GM12874 (cell line): Measurements from ENCODE around the gene STK39.

ENCODE experiments used
- TF ChIP-seq, protein P1 (sequence below): IDR thresholded peaks from 2 replicates; pipeline ENCODE4 v1.5.1; 2011; ENCODE audit warnings: low read depth, mild to moderate bottlenecking, control low read depth, low read length, moderate library complexity; ENCODE audit not compliant: insufficient read depth

Gene STK39

GRCh38 chr2:168252976-168253375 is 5.6 kb upstream of the STK39 start:
- TF ChIP-seq, protein P1, sequence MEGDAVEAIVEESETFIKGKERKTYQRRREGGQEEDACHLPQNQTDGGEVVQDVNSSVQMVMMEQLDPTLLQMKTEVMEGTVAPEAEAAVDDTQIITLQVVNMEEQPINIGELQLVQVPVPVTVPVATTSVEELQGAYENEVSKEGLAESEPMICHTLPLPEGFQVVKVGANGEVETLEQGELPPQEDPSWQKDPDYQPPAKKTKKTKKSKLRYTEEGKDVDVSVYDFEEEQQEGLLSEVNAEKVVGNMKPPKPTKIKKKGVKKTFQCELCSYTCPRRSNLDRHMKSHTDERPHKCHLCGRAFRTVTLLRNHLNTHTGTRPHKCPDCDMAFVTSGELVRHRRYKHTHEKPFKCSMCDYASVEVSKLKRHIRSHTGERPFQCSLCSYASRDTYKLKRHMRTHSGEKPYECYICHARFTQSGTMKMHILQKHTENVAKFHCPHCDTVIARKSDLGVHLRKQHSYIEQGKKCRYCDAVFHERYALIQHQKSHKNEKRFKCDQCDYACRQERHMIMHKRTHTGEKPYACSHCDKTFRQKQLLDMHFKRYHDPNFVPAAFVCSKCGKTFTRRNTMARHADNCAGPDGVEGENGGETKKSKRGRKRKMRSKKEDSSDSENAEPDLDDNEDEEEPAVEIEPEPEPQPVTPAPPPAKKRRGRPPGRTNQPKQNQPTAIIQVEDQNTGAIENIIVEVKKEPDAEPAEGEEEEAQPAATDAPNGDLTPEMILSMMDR: no peak

- TF ChIP-seq, protein P1: no peak
These were observed 683 bp downstream of the STK39 start for GRCh38 chr2:168246483-168247340.

DNA sequence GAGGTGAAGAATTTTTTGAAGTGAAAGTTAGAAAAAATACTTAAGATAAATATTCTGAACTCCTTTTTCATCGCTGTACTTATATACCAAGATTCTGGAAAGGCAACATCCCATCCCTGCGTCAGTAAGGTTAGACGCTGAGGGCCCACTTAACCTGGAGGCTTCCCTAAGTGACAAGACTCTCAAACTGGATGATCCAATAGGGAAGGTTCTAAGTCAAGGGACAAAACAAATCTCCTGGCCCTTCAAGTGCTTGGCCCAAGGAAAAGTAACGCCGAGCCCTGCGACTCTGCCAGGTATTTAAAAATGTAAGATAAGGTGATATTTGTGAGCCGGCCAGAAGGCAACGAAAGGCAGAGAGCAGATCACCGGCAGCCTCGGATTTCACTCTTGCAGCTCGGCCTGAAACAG is 1.3 kb downstream of the STK39 start:
- TF ChIP-seq, protein P1: no peak

DNA sequence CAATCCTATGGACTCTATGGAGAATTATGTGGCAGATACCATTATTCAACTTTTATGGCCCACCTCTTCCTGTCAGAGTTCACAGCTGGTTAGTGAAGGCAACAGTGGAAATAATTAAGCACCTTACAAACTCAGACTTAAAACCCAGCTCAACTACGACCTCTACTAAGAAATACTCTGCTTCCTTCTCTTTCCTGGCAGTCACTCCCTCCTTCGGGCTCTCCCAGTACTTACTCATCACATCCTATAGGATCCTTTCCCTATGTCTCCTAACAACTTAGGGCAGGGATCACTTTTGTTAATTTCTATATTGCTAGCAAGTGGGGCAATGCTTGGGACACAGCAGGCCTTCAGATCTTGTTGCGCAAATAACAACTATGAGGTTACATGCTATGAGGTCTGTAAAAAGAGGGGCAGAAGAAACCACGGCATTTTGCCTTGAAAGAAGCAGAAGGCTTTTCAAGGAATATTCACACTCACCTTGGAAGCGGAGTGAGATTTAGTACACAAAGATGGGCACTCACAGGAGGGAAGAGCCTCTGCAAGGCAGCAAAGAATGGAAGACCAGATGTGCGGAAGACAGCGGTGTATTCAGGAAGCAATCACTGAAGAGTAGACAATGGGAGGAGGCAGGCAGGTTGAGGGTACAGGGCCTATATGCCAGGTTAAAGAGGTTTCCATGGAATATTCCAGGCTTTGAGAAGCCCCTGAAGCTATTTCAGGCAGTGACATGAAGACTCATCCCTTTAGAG is 2.1 kb downstream of the STK39 start:
- TF ChIP-seq, protein P1: no peak

DNA sequence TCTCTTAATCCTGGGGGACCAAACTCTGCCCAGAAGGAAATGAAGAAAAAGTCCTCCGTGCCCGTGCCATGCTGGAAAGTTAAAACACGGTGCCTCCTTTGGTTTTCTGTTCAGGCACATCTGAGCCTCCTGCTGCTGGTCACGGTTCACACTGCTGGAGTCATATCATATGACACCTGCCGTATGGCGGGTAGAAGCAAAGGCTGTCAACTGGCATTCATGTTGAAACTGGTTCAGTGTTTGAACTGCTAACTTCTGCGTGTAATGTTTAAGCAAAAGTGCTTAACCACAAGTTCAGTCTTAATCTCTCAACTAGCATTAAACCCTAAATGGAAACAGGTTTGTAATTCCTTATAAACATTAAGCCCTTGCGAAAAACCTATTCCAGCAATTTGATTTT is 3.1 kb downstream of the STK39 start:
- TF ChIP-seq, protein P1: no peak

DNA sequence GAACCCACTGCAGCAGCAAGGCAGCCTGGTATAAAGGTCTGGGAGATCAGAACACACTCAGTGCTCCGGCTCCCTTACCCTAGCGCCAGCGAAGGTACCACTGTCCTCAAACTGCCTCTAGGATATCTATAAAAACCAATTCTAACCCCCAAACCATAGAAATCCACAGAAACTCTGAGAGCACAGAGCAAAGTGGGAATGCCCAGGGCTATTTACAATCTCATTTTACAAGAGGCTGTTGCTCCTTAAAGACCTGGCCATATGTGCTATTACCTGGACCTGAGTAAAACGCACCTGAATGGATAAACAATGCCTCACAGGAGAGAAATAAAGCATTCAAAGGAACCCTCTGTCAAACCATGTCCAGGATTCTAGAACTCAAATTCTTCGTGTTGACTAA is 4.3 kb downstream of the STK39 start:
- TF ChIP-seq, protein P1: no peak

- TF ChIP-seq, protein P1: no peak
These were observed 5.6 kb downstream of the STK39 start for GRCh38 chr2:168241746-168242145.
